IMR-90 (cell line): ENCODE measurements around the gene EHD4. TPM values are rescaled to one million over a fixed set of nuclear protein-coding genes. Genes with fewer than 3 reads are reported as not detected.

Experiments used
- ATAC-seq: fragments of 200-7000 bp; cut with Tn5 transposase; 2 replicates; pipeline ENCODE4 v1.9.1; 2020; ENCODE audit warnings: low read depth, mild to moderate bottlenecking, moderate library complexity
- BruUV-seq: library from RNA; stranded (reverse); fragments of 400-500 nt; replicated peaks from 2 replicates; lab custom pipeline; 2021; lab: Mats Ljungman, UMichigan
- CTCF ChIA-PET: fragments of 300-600 bp; formaldehyde crosslinking; extraction: SDS; loops from one replicate; lab custom pipeline; 2021; ENCODE audit warnings: antibody characterized with exemption; lab: Yijun Ruan, JAX
- POLR2A ChIA-PET: fragments of 300-600 bp; sonication (Branson Sonifier 250); formaldehyde crosslinking; loops from one replicate; lab custom pipeline; 2022; ENCODE audit warnings: antibody characterized with exemption; ENCODE audit not compliant: unreplicated experiment; lab: Charles Lee
- DNase-seq: peaks from one replicate; pipeline ENCODE4 v3.0.0; 2013
- H2AFZ ChIP-seq: replicated peaks from 2 replicates; pipeline ENCODE3; 2013; ENCODE audit warnings: low read length, mild to moderate bottlenecking; ENCODE audit not compliant: poor library complexity
- H2AK5ac ChIP-seq: 2 replicates; pipeline ENCODE4 v1.6.1; 2013; ENCODE audit warnings: low read depth, low read length, inconsistent platforms
- H2AK9ac ChIP-seq: replicated peaks from 2 replicates; pipeline ENCODE3; 2013; ENCODE audit warnings: mild to moderate bottlenecking, low read depth, low read length, moderate library complexity; ENCODE audit not compliant: poor library complexity
- H2BK120ac ChIP-seq: 2 replicates; pipeline ENCODE4 v1.6.1; 2013; ENCODE audit warnings: low read depth, low read length, inconsistent platforms
- H2BK15ac ChIP-seq: 3 replicates; pipeline ENCODE4 v1.6.1; 2013; ENCODE audit warnings: low read depth, low read length, inconsistent platforms
- H2BK20ac ChIP-seq: 2 replicates; pipeline ENCODE4 v1.6.1; 2013; ENCODE audit warnings: low read depth, mild to moderate bottlenecking, inconsistent platforms, low read length, moderate library complexity
- H2BK5ac ChIP-seq: 2 replicates; pipeline ENCODE4 v1.6.1; 2013; ENCODE audit warnings: mild to moderate bottlenecking, low read depth, low read length, inconsistent platforms; ENCODE audit not compliant: poor library complexity, severe bottlenecking
- H3K14ac ChIP-seq: replicated peaks from 2 replicates; pipeline ENCODE4 v1.6.1; 2013; ENCODE audit warnings: low read depth, low read length, inconsistent platforms
- H3K18ac ChIP-seq: 2 replicates; pipeline ENCODE4 v1.6.1; 2013; ENCODE audit warnings: low read depth, low read length, control low read depth
- H3K23ac ChIP-seq: 2 replicates; pipeline ENCODE4 v1.6.1; 2013; ENCODE audit warnings: low read depth, low read length, inconsistent platforms
- H3K27ac ChIP-seq: 2 replicates; pipeline ENCODE4 v1.5.1; 2013; ENCODE audit warnings: mild to moderate bottlenecking, control low read depth, low read length; ENCODE audit not compliant: insufficient read depth
- H3K27me3 ChIP-seq: 2 replicates; pipeline ENCODE4 v1.6.1; 2013; ENCODE audit warnings: low read length; ENCODE audit not compliant: control insufficient read depth, insufficient read depth
- H3K36me3 ChIP-seq: 2 replicates; pipeline ENCODE4 v1.6.1; 2013; ENCODE audit warnings: low read length, mixed read lengths; ENCODE audit not compliant: control insufficient read depth, insufficient read depth
- H3K4ac ChIP-seq: 2 replicates; pipeline ENCODE4 v1.6.1; 2013; ENCODE audit warnings: low read depth, low read length, inconsistent platforms
- H3K4me1 ChIP-seq: 2 replicates; pipeline ENCODE4 v1.6.1; 2013; ENCODE audit warnings: low read length, mixed read lengths; ENCODE audit not compliant: control insufficient read depth, insufficient read depth
- H3K4me2 ChIP-seq: 2 replicates; pipeline ENCODE4 v1.6.1; 2013; ENCODE audit warnings: low read depth, mild to moderate bottlenecking, control low read depth, low read length, moderate library complexity
- H3K4me3 ChIP-seq: 2 replicates; pipeline ENCODE4 v1.5.1; 2013; ENCODE audit warnings: low read depth, mild to moderate bottlenecking, control low read depth, low read length, moderate library complexity; ENCODE audit not compliant: insufficient read depth
- H3K56ac ChIP-seq: 2 replicates; pipeline ENCODE4 v1.6.1; 2013; ENCODE audit warnings: low read length, inconsistent platforms; ENCODE audit not compliant: insufficient read depth; ENCODE audit errors: extremely low read depth
- H3K79me1 ChIP-seq, 2 experiments: 2 replicates each; pipeline ENCODE4 v1.6.1; 2013; ENCODE audit warnings: low read length in 2 of 2, inconsistent platforms in 1 of 2, low read depth in 1 of 2
- H3K9ac ChIP-seq: 2 replicates; pipeline ENCODE4 v1.6.1; 2013; ENCODE audit warnings: low read depth, low read length, control low read depth
- H3K9me1 ChIP-seq: 2 replicates; pipeline ENCODE4 v1.6.1; 2013; ENCODE audit warnings: low read length, inconsistent platforms; ENCODE audit not compliant: insufficient read depth
- H3K9me3 ChIP-seq: 2 replicates; pipeline ENCODE4 v1.6.1; 2013; ENCODE audit warnings: low read length; ENCODE audit not compliant: control insufficient read depth, insufficient read depth
- H4K20me1 ChIP-seq: 2 replicates; pipeline ENCODE4 v1.6.1; 2013; ENCODE audit warnings: low read length, inconsistent platforms; ENCODE audit not compliant: insufficient read depth
- H4K5ac ChIP-seq: 2 replicates; pipeline ENCODE4 v1.6.1; 2013; ENCODE audit warnings: mild to moderate bottlenecking, low read depth, low read length, control low read depth
- H4K8ac ChIP-seq, 2 experiments: 2 replicates each; pipeline ENCODE4 v1.6.1; 2013; ENCODE audit warnings: low read depth in 2 of 2, low read length in 2 of 2, control low read depth in 1 of 2, inconsistent platforms in 1 of 2
- H4K91ac ChIP-seq: 2 replicates; pipeline ENCODE4 v1.6.1; 2013; ENCODE audit warnings: low read depth, low read length, inconsistent platforms; ENCODE audit not compliant: insufficient read depth
- BHLHE40 ChIP-seq: fragments of 150-350 bp; IDR thresholded peaks from 2 replicates; pipeline ENCODE4 v1.6.1; 2016; ENCODE audit warnings: mild to moderate bottlenecking, low read depth, low read length
- CEBPB ChIP-seq: IDR thresholded peaks from 2 replicates; pipeline ENCODE4 v1.6.1; 2012; ENCODE audit warnings: low read depth, low read length, improper control_type of control experiment
- CHD1 ChIP-seq: IDR thresholded peaks from 2 replicates; pipeline ENCODE4 v1.6.1; 2012; ENCODE audit warnings: low read depth, low read length, improper control_type of control experiment
- ELK1 ChIP-seq: fragments of 150-350 bp; IDR thresholded peaks from 2 replicates; pipeline ENCODE4 v1.6.1; 2016; ENCODE audit warnings: low read depth, mild to moderate bottlenecking, low read length, moderate library complexity, borderline replicate concordance
- FOS ChIP-seq: fragments of 150-350 bp; IDR thresholded peaks from 2 replicates; pipeline ENCODE4 v1.6.1; 2016; ENCODE audit warnings: low read depth, low read length
- MAFK ChIP-seq: IDR thresholded peaks from 2 replicates; pipeline ENCODE4 v1.6.1; 2012; ENCODE audit warnings: low read depth, low read length, improper control_type of control experiment
- MAZ ChIP-seq: IDR thresholded peaks from 2 replicates; pipeline ENCODE4 v1.6.1; 2012; ENCODE audit warnings: low read depth, mild to moderate bottlenecking, low read length, improper control_type of control experiment, moderate library complexity, borderline replicate concordance
- MXI1 ChIP-seq: IDR thresholded peaks from 2 replicates; pipeline ENCODE4 v1.6.1; 2012; ENCODE audit warnings: low read depth, mild to moderate bottlenecking, low read length, moderate library complexity, borderline replicate concordance
- NFE2L2 ChIP-seq: fragments of 150-350 bp; IDR thresholded peaks from 2 replicates; pipeline ENCODE4 v1.6.1; 2016; ENCODE audit warnings: low read depth, mild to moderate bottlenecking, low read length
- POLR2A ChIP-seq: IDR thresholded peaks from 2 replicates; pipeline ENCODE4 v1.6.1; 2012; ENCODE audit warnings: mild to moderate bottlenecking, low read depth, low read length
- RCOR1 ChIP-seq: IDR thresholded peaks from 2 replicates; pipeline ENCODE4 v1.6.1; 2012; ENCODE audit warnings: mild to moderate bottlenecking, low read length, improper control_type of control experiment; ENCODE audit not compliant: insufficient replicate concordance
- RFX5 ChIP-seq: IDR thresholded peaks from 2 replicates; pipeline ENCODE4 v1.8.0; 2012; ENCODE audit warnings: low read depth, mild to moderate bottlenecking, low read length, moderate library complexity
- USF2 ChIP-seq: fragments of 150-350 bp; IDR thresholded peaks from 2 replicates; pipeline ENCODE4 v1.6.1; 2017; ENCODE audit warnings: mild to moderate bottlenecking, antibody characterized with exemption, low read length, low read depth
- WGBS, 2 experiments: methylation state at CpG; one replicate each; pipeline versions ENCODE4 v1.1.5 to v1.1.7; 2013; ENCODE audit warnings: missing lambda C conversion rate in 2 of 2; ENCODE audit not compliant: insufficient read length in 1 of 2; ENCODE audit errors: extremely low coverage in 2 of 2; 5-methylcytosine and 5-hydroxymethylcytosine counted together
- dilution Hi-C: fragments of 300-500 bp; cut with HindIII; formaldehyde crosslinking; loops from one replicate; pipeline ENCODE4 v1.14.3; 2018; ENCODE audit warnings: low sequenced_read_pairs; ENCODE audit not compliant: unreplicated experiment
- in situ Hi-C: fragments of 300-500 bp; cut with MboI; formaldehyde crosslinking; loops from 3 replicates; pipeline ENCODE4 v1.14.3; 2019; ENCODE audit warnings: low sequenced_read_pairs, inconsistent platforms, mixed read lengths
- intact Hi-C: fragments of 100-400 bp; cut with micrococcal nuclease; formaldehyde crosslinking; loops from 2 replicates; pipeline ENCODE4 v1.10.0; 2022
- polyA plus RNA-seq, 3 experiments: library from polyadenylated mRNA; depleted of rRNA; stranded (reverse); fragments of >200 nt; gene quantifications; 2 replicates each; pipeline ENCODE4 v1.2.3, GENCODE V29; 2012; ENCODE audit warnings: low replicate concordance in 1 of 3
- total RNA-seq: library from RNA; depleted of rRNA; stranded (reverse); fragments of >200 nt; gene quantifications from 2 replicates; pipeline ENCODE4 v1.2.3, GENCODE V29; 2012

The EHD4 gene
- total and polyA plus RNA-seq, 2 of the 4 experiments (the other 2 are of a cell fraction) = 21.0 to 29.0 TPM

GRCh38 chr15:41892621-41893421, 79.5 kb downstream of the EHD4 start:
- TF ChIP-seq CEBPB (no peak), FOS (no peak), MAFK (no peak), ELK1 (no peak), RCOR1 (no peak), CHD1 (no peak), MAZ (no peak), USF2 (no peak), POLR2A (no peak), BHLHE40 (no peak), MXI1 (no peak), NFE2L2 (no peak), RFX5 (no peak)

More at GRCh38 chr15:41892621-41893421, 79.5 kb downstream of the EHD4 start:
- CTCF ChIA-PET = no interaction called here
- no peak for ATAC-seq
- H3K27ac ChIP-seq = no peak overlapping the region
- H4K20me1 ChIP-seq = no peaks in the 10 kb centered on the region
- H3K79me1 ChIP-seq = no peaks in the 10 kb centered on the region
- no peak overlapping the region for H2BK5ac ChIP-seq
- no peak overlapping the region for H4K91ac ChIP-seq
- no peak overlapping the region for H4K5ac ChIP-seq
- POLR2A ChIA-PET = no interaction called here
- H2BK120ac ChIP-seq = no peak overlapping the region
- H3K4me1 ChIP-seq = peaks cover 6% of the 10 kb centered on the region; the same call in 1 of the 2 replicates
- no peak overlapping the region for H3K56ac ChIP-seq
- H3K4me3 ChIP-seq = no peak overlapping the region
- no peak overlapping the region for H2BK15ac ChIP-seq
- H2AFZ ChIP-seq = peak overlapping the region; percentile 9
- H2AK9ac ChIP-seq = peak overlapping the region; percentile 22
- no peak overlapping the region for H3K14ac ChIP-seq
- H3K36me3 ChIP-seq = no peaks in the 10 kb centered on the region
- H3K4ac ChIP-seq = no peak overlapping the region
- BruUV-seq = no TSS peak
- peaks cover 8% of the 10 kb centered on the region; the same call in 1 of the 2 replicates for H3K9me1 ChIP-seq
- in situ Hi-C loops (no loop called here), dilution Hi-C loops (no loop called here), intact Hi-C loops (no loop called here)
- H2BK20ac ChIP-seq = no peak overlapping the region
- no peak overlapping the region for H3K18ac ChIP-seq
- no peak overlapping the region for H2AK5ac ChIP-seq
- no peaks in the 10 kb centered on the region for H3K9me3 ChIP-seq
- no peak overlapping the region for H4K8ac ChIP-seq
- no peak overlapping the region for H3K4me2 ChIP-seq
- WGBS, 2 experiments = 93% methylated on average over 6 of the region's 22 CpGs; no CpG with 5 or more reads in 1 of the 2 experiments
- no peak overlapping the region for H3K23ac ChIP-seq
- H3K27me3 ChIP-seq = peaks cover 4% of the 10 kb centered on the region; the same call in 1 of the 2 replicates
- no peak for DNase-seq
- H3K9ac ChIP-seq = no peak overlapping the region
